PC-3 (cell line): ENCODE data around the gene ELAC2.

Experiments
- CTCF ChIP-seq: fragments of 300-600 bp; sonication (generic); conservative IDR thresholded peaks from 2 replicates; pipeline ENCODE4 v1.5.1; 2017; ENCODE audit warnings: antibody characterized with exemption, low read depth, mild to moderate bottlenecking, low read length
- EZH2 ChIP-seq: fragments of 300-600 bp; sonication (generic); IDR thresholded peaks from one replicate; pipeline ENCODE4 v1.6.1; 2017; ENCODE audit warnings: antibody characterized with exemption, mild to moderate bottlenecking, low read length; ENCODE audit not compliant: unreplicated experiment
- EZH2phosphoT487 ChIP-seq: fragments of 300-600 bp; sonication (generic); IDR thresholded peaks from 2 replicates; pipeline ENCODE4 v1.6.1; 2018; ENCODE audit warnings: mild to moderate bottlenecking, antibody characterized with exemption, low read length, borderline replicate concordance

- no peak for TF ChIP-seq CTCF
- no peak for TF ChIP-seq EZH2
- no peak for TF ChIP-seq EZH2phosphoT487
Observed at GRCh38 chr17:12964840-12965239, 53.0 kb downstream of the ELAC2 start.
